NCI-H510A treated with DMSO at 0.1 percent for 48 hours (cell line): ENCODE data around the gene AHNAK2.

Experiments used
- DNase-seq: peaks from one replicate; lab custom pipeline; 2025; lab: John Stamatoyannopoulos, UW

Gene AHNAK2

DNA sequence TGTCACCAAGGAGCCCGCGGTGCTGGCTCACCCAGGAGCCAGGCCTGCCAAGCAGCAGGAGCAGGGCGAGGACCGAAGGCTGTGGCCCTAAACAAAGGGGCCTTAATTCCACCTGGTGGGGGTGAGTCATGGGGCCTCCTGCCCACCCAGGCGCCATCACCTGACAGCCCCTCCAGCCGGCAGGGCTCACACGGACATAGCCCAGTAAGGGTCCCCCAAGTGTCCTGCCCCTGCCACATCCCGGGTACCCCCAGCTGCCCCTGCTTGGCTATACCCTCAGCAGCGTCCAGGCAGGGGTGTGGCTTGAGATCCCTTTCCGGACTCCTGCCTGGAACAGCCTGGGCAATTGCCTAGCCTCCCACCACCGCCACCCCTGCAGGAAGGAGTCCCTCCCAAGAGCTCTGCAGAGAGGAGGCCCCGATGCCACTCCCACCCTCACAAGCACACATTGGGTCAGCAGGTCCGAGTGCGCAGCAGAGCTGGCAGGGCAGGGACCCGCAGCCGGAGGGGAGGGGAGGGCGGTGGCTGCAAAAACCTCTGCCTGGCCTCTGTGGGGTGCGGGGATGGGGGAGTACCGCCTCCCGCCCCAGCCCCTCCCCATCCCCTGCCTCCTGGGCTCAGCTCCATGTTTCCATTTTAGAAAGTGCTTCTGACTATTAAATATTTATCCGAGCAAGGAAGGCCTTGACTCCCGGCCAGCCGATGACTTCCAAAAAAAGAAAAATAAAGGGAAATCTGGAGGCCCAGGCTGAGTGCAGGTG lies 4.6 kb downstream of the AHNAK2 start:
- no peak for DNase-seq

DNA sequence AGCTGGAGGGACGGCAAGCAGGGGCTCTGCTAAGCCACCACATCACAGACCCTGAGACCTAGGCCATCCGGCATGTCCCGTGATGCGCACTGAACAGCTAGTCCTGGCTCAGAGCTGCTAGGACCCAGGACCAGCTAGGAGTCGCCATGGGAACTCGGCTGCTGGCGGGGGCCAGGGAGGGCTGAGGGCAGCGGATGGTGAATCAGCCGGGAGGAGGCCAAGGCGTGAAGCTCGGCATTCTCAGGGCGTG lies 5.1 kb downstream of the AHNAK2 start:
- no peak for DNase-seq

DNA sequence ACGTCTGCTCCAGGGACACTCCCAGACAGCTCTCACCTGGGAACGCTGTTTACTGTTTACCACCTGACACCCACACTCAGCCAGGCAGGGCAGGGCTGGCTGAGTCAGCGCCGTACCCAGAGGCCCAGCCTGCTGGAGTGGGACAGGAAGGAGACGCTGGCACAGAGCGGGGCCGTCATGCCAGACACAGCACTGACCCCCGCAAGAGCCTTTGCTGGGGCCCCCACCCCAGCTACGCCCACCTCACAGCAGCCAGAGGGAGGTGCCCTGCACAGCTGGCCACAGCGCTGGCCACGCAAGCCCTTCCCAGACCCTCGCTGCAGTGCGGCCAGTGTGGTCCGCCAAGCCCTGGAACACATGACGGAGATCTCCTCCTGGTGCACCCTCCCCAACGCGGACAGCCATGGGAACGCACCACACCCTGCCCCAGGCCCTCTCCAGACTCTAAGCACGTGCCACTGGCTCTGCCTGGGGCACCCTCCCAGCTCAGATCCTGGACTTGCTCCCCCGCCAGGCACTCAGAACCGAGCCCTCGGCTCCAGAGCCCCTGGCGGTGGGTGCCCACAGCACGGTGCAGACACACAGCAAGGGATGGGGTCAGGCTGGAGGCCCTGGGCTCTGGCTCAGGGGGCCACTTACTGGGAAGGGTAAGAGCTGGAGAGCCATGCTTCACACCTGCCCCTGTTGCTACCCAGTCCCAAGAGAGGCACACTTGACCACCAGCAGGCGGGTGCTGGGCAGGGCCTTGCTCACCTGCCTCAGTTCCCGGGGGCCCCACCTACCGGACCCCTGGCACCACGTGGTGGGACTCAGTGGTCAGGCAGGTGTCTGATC lies 5.7 kb downstream of the AHNAK2 start:
- peak; percentile 84 for DNase-seq

DNA sequence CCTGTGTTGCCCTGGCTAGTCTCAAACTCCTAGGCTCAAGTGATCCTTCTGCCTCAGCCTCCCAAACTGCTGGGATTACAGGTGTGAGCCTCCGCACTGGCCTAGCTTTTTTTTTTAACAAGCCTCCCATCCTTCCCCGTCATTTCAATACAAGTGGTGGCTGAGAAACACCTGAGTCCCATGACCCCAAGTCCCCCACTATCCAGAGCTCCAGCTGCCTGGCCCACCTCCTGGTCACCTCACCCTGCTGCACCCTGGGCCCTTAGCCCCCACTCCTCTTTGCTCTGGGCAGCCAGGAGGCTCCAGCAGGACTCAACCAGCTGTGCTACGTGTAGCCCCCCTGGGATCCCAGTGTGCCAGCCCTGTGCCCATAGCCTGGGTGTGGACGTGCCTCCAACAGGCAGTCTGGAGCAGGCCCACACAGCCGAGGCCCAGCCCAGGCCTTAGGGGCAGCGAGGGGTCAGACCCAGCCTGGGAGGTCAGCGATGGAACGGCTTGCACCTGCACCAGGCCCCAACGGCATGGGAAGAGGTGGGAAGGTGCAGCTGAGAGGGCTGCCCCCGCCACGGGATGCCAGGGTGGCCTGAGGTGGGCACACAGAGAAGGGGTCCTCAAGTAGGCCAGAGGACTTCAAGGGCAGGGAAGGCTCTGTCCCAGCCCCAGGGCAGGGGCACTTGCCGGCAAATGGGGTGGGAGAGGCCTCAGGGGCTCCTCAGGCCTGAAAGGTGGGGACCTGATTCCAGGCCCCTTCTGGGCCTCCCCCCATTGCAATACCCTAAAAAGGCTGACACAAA lies 6.5 kb downstream of the AHNAK2 start:
- DNase-seq, result no peak

DNA sequence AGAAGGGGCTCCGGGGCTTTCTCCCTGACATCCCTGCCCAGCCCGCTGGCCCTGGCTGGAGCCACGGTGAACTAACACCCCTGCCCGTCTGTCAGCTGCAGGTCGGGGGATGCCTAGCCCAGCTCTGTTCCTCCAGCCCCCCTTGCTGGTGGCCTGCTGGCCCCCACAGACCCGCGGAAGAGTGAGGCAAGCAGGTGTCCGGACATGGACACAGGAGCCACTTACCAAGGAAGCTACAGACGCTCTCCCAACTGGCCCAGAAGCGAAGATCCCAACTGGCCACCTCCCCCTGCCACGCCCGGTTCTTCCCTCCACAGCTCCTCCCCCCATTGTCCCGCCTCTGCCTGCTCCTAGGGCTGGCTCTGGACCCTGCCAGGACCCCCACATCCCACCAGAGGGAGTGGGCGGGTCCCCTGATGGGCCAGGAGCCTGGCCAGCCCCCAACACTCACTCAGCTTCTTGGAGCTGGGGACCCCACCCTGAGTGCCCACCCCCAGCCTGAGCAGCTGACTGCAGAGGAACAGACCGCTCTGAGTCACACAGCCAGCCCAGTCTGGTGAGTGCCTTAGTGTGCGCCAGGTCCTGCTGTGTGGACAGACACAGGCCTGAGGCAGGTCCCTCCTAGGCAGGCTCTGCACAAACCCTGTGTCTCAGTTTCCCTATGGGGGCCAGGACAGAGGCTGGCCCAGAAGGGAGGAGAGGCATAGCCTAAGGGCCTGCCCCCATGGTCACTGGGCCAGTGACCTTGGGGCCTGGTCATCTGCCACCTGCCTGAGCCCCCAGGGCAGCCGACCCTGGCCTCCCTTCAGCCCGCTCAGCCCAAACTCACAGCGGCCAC lies 7.7 kb downstream of the AHNAK2 start:
- DNase-seq, result no peak

DNA sequence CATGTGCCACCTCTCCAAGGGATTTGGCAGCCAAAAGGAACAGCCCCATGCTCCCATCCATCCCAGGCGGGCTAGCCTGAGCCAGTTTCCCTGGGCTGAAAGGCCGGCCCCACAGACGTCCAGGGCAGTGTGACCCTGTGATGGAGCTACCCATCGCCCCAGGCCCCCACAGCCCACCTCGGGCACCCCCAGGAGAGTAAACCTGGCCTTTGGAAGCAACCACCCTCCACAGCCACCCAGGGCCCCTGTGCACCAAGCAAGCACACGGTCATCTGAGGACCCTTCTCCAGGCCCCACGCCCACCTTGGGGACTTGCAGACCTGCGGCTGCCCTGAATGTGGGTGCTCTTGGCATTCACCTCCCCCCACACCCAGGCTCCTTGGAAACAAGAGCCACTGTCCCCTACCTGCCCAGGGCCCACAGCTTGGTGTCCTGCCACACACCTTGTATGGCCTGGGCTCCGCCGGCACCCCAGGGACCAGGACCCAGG lies 8.4 kb downstream of the AHNAK2 start:
- DNase-seq, result no peak

DNA sequence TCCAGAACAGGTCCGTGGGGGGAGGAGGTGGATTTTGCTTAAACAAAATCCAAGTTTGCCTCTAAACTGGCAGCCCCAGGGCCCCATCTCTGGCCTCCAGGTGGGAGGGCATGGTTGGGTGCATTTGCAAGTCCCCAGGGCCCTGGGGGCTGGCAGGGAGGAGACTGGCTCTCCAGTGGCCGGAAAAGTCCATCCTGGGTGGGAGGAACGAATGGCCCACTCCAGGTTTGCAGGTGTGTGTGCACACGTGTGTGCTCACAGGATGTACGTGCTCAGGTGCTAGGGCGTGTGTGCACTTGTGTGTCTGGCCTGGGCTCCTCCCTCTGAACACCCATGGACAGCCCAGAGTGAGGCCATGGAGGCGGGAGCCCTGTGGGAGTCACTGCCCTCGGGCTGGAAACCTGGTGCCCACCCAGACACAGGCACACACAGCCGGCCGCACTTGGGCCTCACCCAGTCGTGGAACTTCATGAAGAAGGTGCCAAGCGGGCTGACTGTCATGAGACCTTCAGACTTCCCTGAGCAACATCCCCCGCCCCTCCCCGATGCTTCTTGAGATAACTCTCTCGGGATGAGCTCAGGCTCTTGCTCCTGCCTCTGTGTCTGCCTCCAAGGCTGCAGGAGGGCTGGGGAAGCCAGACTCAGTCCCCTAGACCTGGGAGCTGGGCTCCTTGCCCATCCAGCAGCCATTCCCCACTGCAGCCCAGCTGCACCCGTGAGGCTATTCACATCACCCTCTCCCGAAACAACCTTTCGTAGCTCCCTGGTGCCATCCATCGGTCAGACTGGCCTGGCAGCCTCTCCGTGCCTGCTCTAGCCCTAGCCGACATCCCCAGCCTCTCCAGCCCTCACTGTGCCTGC lies 9.4 kb downstream of the AHNAK2 start:
- DNase-seq, result no peak

DNA sequence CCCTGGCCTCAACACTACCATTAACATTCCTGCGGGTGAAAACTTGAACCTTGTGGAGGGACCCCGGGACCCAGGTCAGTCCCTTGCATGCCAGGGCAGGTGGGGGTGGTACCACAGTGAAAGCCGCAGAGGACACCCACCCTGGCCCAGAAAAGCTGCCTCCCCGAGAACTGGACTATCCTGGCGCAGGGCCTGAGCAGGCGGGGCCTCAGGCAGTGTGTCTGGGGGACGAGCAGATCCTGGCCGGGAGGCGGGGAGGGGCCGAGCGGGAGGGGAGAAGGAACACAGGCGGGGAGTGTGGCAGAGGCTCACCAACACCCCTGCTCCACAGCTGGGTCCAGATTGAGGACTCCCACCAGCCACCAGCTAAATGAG lies 10.0 kb downstream of the AHNAK2 start:
- DNase-seq, result peak; percentile 41

DNA sequence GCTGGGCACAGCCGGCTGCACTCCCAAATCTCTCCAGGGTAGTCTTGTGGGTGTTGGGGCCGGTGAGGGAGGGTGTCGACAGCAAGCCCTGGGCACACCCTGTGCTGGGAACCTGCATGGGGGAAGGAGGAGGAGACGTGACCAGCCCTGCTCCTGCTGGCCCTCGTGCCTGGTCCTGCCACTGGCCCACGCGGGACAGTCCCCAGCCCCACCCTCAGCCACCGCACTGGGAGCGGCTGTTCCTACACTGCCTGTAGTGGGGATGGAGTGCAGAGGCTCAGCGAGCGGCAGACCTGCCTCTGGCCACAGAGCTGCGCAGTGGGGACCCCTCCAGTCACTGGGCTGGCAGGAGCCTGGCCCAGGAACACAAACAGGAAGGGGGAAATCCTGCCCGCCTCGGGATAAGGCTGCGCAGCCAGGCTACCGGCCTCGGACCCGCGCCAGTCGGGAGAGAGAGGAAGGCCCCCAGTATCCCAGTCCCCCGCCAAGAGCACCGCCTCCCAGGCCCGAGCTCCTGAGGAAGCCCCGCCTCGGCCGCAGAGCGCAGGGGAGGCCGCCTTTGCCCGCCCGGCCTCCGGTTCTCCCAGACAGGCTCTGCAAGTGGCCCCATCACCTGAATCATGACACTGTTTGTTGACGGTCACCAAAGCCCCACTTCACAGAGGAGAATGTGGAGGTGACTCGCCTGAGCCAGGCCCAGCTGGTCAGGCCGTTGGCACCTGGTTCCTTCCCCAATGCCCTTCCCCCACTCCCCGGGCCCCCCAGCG lies 10.6 kb downstream of the AHNAK2 start:
- peak; percentile 41 for DNase-seq

DNA sequence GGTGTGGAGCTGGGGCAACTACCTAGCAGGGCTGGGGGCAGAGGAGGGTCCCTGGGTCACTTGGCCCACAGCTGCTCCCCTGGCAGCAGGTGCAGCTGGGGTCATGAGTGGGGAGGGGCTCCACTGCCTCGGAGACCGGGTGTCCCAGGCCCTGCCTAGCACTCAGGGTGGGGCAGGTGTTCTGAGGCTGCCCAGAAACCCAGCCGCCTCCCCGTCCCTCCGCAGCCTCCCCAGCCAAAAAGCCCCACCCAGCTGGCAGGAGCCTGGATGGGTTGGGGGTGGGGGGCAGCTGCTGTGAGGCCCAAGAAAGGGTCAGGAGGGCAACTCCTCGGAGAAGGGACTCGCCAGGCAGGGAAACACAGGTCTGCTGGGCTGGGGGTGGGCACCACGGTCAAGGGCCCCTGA lies 11.2 kb downstream of the AHNAK2 start:
- DNase-seq, result no peak

DNA sequence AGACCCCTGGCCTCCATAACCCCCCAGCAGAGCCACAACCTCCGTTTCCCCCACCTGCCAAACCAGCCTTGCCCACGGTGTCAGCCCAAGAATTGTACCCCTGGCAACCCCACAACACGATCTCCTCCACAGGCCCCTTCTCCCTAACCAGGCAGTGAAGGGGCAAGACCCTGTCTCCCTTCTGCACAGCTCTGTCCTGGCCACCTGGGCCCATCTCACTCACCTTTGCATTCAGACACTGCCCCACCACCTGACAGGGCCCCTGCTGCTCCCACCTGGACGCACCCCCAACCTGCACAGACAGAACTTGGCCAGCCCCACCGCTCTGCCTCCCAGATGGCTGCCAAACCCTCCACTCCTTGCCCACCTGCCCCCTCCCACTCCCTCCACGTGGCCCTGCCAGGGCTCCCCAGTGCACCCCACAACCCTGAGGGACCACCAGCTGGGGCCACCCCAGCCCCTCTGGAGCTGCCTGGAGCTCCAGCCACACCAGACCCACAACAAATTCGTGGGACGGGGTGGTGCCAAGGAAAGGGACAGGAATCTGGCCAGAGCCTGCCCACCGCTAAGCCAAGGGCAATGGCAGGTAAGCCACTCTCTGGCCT lies 11.8 kb downstream of the AHNAK2 start:
- DNase-seq, result no peak

DNA sequence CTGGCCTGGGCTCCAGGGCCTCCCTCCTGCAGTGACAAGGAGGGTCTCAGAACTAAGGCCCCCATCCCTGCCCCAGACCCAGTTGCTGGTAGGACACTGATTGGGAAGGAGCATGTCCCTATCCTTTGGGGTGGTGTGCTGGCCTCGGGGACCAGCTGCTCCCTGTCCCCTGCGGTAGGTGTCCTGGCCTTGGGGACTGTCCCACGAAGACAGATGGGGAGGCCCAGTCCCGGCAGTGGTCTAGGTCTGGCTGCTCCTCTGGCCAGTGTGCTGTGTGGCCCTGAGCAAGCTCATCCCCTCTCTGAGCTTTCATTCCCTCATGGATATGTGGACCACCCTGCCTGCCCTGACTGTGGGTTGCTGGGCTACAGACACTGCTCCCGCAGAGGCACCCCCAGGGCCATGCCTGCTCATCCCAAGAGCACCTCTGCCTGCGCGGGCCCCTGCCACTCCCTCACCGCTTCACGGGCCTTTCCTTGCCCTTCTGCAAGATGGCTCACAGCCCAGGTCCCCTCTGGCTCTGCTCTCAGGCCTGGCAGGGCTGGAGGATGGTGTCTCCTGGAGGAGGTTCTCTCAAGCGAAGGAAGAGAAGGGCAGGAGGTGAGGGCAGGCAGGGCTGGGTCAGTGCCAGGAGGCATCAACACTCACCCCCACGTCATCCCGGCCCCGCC lies 12.5 kb downstream of the AHNAK2 start:
- DNase-seq, result no peak

DNA sequence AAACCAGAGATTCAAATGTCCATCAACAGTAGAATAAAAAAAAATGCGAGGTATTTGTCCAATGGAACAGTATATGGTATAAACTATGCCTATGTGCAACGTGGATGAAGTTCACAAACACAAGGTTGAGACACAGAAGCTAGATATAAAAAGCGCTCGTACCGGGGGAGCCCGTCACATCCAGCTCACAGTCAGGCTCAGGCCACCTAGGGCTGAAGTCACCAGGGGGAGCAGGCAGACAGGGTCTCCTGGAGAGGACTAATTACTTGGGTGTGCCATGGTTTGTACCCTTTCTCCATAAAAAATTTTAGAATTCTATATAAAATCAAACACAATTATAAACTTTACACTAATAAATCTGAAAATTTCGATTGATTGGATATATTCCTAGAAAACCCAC lies 13.6 kb downstream of the AHNAK2 start:
- DNase-seq, result no peak

DNA sequence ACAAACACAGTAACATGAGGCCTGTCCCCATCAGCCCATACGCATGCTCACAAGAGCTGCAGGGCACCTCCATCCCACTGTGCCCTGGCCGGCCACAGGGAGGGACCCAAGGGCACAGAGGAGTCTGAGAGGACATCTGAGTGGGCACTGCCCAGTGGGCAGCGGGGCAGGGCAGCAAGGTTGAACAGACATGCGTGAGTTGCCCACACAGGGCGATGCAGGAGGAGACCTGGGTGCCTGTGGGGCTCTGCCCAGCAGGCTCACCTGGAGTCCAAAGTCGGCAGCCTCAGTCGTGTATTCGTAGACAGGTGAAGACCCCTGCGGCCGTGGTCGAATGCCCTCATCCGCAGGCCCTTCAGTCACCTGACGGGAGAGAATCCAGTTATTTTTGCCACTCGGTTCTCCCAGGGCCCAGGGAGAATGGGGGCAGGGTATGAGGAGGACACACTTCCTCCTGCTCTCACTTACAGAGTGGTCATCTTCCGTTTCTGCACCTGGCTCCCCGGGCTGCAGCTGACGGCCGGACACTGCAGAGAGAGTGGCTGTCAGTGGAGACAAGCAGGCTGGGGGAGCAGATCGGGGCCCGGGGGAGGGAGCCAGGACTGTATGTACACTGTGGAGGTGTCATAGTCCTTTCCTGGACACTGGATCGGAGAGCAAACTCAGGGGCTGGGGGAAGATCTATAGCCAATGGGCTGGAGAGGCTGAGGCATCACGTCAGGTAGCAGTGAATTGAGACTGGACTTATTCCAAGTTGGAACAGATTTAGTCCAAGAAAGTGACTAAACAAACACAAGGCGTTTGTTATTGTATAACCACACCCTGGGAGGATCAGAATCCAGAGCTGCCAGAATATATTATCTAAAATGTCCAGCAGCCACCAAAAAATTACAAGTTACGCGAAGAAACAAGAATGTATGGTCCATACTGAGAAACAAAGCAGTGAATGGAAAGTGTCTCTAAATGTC lies 20.7 kb downstream of the AHNAK2 start:
- no peak for DNase-seq

DNA sequence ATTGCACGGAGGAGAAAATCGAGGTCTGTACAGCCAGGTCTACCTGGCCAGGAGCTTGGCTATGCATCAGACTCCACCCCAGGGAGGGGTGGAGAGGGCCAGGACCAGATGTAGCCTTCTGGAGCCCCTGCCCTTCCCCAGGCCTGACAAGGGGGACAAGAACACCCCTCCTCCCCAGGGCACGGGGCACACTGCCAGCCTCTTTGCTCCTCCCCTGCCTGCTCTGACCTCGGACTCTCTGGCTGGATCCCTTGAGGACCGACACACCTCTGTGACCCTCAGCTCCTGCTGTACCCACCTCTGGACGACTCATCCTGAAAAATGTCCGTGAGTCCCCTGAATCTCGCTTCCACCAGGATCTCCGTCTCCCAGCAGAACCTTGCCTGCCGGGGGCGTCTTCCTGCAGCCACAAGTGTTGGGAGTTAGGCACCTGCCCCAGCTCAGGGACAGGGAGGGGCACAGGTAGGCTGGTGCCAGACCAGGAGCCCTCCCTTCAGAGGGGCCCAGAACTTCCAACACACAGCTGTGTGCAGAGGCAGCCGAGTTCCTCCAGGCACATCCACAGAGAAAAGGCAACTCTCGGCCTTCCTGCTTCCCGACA lies 21.8 kb downstream of the AHNAK2 start:
- no peak for DNase-seq

DNA sequence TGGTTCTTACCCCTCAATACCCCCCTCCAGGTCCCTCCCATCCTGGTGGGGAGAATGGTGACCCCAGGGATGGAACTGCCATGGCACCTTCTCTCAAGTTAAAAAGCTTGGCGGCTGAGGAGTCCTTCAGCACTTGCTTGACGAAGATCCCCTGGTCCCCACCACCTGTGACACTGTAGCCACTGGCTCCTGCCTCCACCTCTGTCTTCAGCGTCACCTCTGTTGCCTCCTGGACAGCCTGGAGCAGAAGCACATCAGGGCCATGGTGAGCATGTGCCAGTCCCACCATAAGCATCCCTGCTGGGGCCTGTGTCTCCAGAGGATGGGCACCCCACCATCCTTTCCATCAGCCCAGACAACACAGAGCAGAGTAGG lies 22.8 kb downstream of the AHNAK2 start:
- DNase-seq, result no peak

DNA sequence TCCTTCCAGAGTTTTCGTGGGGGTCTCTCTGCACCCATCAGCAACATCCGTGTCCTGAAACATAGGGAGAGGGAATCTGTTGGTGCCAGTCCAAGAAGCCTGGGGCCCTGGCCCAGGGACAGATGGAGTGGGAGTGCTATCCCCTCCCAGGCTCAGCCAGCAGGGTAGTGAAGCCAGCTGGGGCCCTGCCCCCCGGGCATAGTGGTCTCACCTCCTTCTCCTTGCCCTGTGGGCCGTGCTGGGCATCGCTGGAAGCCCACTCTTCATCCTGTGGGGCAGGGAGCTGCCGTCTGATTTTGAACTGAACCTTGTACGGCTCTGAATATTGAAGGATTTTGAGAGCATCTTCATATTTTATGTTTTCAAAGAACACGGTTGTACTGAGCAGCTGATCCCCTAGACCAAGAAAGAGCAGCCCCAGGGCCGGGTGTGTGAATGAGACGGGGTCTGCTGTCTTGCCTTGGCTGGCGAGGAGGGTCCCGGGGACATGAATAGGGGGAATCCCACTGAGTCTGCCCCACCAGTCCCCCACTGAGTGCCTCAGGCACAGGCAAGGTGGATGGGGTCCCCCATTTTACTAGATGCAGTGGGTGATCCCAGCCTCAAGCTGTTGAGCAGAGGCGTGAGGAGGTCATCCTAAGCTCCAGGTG lies 23.3 kb downstream of the AHNAK2 start:
- no peak for DNase-seq
